AG09319 (cell line): ENCODE measurements around the gene PLPPR2.

Source experiments
- DNase-seq: peaks from one replicate; pipeline ENCODE4 v3.0.0-alpha.2; 2010; ENCODE audit warnings: low read depth; ENCODE audit errors: extremely low read depth
- CTCF ChIP-seq: IDR thresholded peaks from 2 replicates; pipeline ENCODE4 v1.5.1; 2011; ENCODE audit warnings: low read depth, mild to moderate bottlenecking, inconsistent platforms, low read length, moderate library complexity

Gene PLPPR2

DNA sequence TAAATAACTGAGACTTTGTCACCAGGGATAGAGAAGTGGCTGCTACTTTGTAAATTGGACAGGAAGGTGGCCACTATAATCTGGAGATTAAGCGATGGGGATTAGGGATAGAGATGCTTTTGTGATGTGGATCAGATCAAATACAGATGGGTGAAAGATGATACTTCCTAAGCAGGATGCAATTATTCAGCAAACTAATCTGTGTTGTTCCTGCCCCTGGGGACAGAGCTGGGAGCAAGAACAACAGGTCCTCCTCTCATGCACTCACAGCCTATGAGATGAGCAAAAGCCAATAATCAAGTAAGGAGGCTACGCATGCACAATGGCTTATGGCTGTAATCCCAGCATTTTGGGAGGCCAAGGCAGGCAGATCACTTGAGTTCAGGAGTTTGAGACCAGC, 59.3 kb downstream of the PLPPR2 start:
- no peak for TF ChIP-seq CTCF
- DNase-seq: no peak
